8988T (cell line): ENCODE data around the gene PLPP4.

Experiments
- DNase-seq: peaks from one replicate; pipeline ENCODE4 v3.0.0; 2011

The PLPP4 gene

DNA sequence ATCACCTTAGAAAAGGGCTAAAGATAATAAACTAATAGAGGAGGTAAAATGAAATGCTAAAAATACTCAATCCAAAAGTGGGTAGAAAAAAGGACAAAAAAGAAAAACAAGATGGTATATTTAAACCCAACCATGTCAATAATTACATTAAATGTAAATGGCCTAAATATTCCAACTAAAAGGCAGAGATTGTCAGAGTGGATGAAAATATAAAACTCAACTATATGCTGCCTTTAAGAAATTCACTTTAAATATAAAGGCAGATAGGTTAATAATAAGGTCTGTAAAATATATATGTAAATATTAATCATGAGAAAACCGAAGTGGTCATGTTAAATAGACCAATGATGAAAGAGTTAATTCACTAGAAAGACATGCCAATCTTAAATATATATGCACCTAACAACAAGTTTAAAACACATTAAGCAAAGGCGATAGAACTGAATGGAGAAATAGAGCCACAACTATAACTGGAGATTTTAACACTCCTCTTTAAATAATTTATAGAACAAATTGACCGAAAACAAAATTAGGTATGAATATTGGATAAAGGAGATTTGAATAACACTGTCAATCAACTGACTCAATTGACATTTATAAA, 159.4 kb downstream of the PLPP4 start:
- no peak for DNase-seq

GRCh38 chr10:120628197-120628596, 171.2 kb downstream of the PLPP4 start:
- DNase-seq, result no peak

GRCh38 chr10:120630266-120630665, 173.2 kb downstream of the PLPP4 start:
- no peak for DNase-seq

- DNase-seq, result no peak
Measured at GRCh38 chr10:120632047-120632446, 175.0 kb downstream of the PLPP4 start.

DNA sequence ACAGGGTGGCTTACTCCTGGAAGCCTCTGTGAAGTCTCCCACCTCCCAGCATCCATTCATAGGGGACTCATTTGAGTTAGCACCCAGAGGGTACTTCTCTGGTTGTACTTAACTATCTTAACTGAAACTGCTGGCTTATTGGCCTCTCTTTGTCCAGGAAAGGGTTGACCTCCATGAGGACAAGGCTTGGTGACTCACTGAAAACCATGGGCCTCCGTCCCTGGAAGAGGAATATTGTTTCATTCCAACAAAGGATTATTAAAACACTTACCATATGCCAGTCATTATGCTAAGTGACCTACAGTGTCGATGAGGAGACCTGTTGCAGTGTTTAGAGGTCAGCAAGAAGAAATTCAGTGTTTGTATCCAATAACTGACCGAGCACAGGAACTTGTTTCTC, 175.9 kb downstream of the PLPP4 start:
- no peak for DNase-seq

GRCh38 chr10:120634659-120635058, 177.6 kb downstream of the PLPP4 start:
- DNase-seq, result no peak
